ENCODE results near the gene THEMIS2. TPM values are rescaled to one million over a fixed set of nuclear protein-coding genes. Genes with fewer than 3 reads are reported as not detected.

THEMIS2 gene
- total and polyA plus RNA-seq, 2 of the 13 experiments (the other 11 are each of a cell fraction or from before 2014, with no cell fraction given): 0.38 to 1.5 TPM

- no peak for TF ChIP-seq ZC3H4 (CRISPR knock-in tag; IDR thresholded peaks at IDR 0.05; ENCODE audit: borderline replicate concordance)
- no peak for TF ChIP-seq ZNF143 (CRISPR knock-in tag; IDR thresholded peaks at IDR 0.05)
- TF ChIP-seq JDP2 (CRISPR knock-in tag; IDR thresholded peaks at IDR 0.05; ENCODE audit: borderline replicate concordance): no peak
- no peak for TF ChIP-seq ZNF788 (CRISPR knock-in tag; IDR thresholded peaks at IDR 0.05; ENCODE audit: borderline replicate concordance)
- TF ChIP-seq ZNF691 (CRISPR knock-in tag; IDR thresholded peaks at IDR 0.05; ENCODE audit: borderline replicate concordance, low read depth): no peak
- no peak for TF ChIP-seq AFF4 (CRISPR knock-in tag; IDR thresholded peaks at IDR 0.05)
These were observed 34.4 kb downstream of the THEMIS2 start (continued) for GRCh38 chr1:27906759-27907158.

GRCh38 chr1:27912429-27912828, 40.1 kb downstream of the THEMIS2 start:
- Histone ChIP-seq H3K27ac (ENCODE audit: extremely low read length, insufficient read depth, low read length) (no peak overlapping the region), H4K20me1 (ENCODE audit: insufficient read depth, low read length) (no peaks in the 10 kb centered on the region), H3K4me3 (replicated peaks in 1 of 3; ENCODE audit: insufficient read depth in 1 of 3, low read depth in 2 of 3, low read length in 3 of 3) (no peak overlapping the region), H3K9ac (ENCODE audit: insufficient read depth, low read depth, low read length) (no peak overlapping the region), H3K4me2 (ENCODE audit: low read depth, low read length) (no peak overlapping the region), H3K36me3 (replicated peaks in 1 of 2; ENCODE audit: control insufficient read depth in 1 of 2, insufficient read depth in 2 of 2, low read length in 2 of 2) (peaks cover 3 to 11% of the 10 kb centered on the region in 2 experiments; a peak in 3 of 5 replicates), H3K79me2 (ENCODE audit: insufficient read depth, low read length) (peaks cover 4% of the 10 kb centered on the region), H2AFZ (ENCODE audit: low read length) (no peak overlapping the region), H3K27me3 (ENCODE audit: control insufficient read depth in 1 of 2, insufficient read depth in 2 of 2, low read length in 2 of 2) (no peaks in the 10 kb centered on the region), H3K9me3 (ENCODE audit: low read length) (no peaks in the 10 kb centered on the region), H3K4me1 (ENCODE audit: insufficient read depth, low read length) (peaks cover 7% of the 10 kb centered on the region)
- no peak for FAIRE-seq
- 100% methylated on average over 1 of the region's 1 CpG for WGBS (ENCODE audit: low lambda C conversion rate)
- no peak for DNase-seq (ENCODE audit: low spot score)
- ATAC-seq: no peak
- POLR2A ChIA-PET: no interaction called here
- CTCF ChIA-PET (ENCODE audit: low intra/inter-chr PET ratio, low total read pairs): no interaction called here
- intact Hi-C loops (cut with micrococcal nuclease; ENCODE audit: unreplicated experiment): no loop called here
- no TSS peak for BruUV-seq (replicated peaks)
- in situ Hi-C loops (cut with HindIII; ENCODE audit: extremely low pct_ligation_motif_present, low pct_unique_long_range_greater_than_20kb): no loop called here
- TF ChIP-seq NR2F6 (IDR thresholded peaks at IDR 0.05): no peak
- no peak for TF ChIP-seq NR2F6 (CRISPR knock-in tag; IDR thresholded peaks at IDR 0.05)
- TF ChIP-seq ZSCAN29 (CRISPR knock-in tag; conservative IDR thresholded peaks at IDR 0.05): no peak
- no peak for TF ChIP-seq BRD4 (CRISPR knock-in tag; IDR thresholded peaks at IDR 0.05)
- no peak for TF ChIP-seq ZFP36L1 (CRISPR knock-in tag; IDR thresholded peaks at IDR 0.05)
- TF ChIP-seq ONECUT2 (CRISPR knock-in tag; IDR thresholded peaks at IDR 0.05): no peak
- TF ChIP-seq ZFP36 (IDR thresholded peaks at IDR 0.05; ENCODE audit: borderline replicate concordance, low read depth, low read length, partially characterized antibody): no peak
- no peak for TF ChIP-seq SSRP1 (CRISPR knock-in tag; IDR thresholded peaks at IDR 0.05)
- no peak for TF ChIP-seq ZNF362 (CRISPR knock-in tag; IDR thresholded peaks at IDR 0.05; ENCODE audit: borderline replicate concordance)
- TF ChIP-seq ZNF816 (CRISPR knock-in tag; IDR thresholded peaks at IDR 0.05; ENCODE audit: borderline replicate concordance): no peak
- TF ChIP-seq RELA (CRISPR knock-in tag; IDR thresholded peaks at IDR 0.05): no peak
- TF ChIP-seq MATR3 (CRISPR knock-in tag; IDR thresholded peaks at IDR 0.05): no peak
- TF ChIP-seq FOXA1 (IDR thresholded peaks at IDR 0.05): no peak
- no peak for TF ChIP-seq FOXA1 (CRISPR knock-in tag; IDR thresholded peaks at IDR 0.05)
- TF ChIP-seq ZNF558 (CRISPR knock-in tag; IDR thresholded peaks at IDR 0.05; ENCODE audit: borderline replicate concordance): no peak
- no peak for TF ChIP-seq ZNF547 (CRISPR knock-in tag; IDR thresholded peaks at IDR 0.05)

Data from HepG2 (cell line).